ENCODE results near the gene IQCK.

Gene IQCK

GRCh38 chr16:19760356-19761060, 42.4 kb downstream of the IQCK start:
- H3K4me3 ChIP-seq (ENCODE audit: low read depth, low read length) = no peak overlapping the region
- TF ChIP-seq CTCF (IDR thresholded peaks at IDR 0.05; ENCODE audit: low read depth, low read length) = no peak

GRCh38 chr16:19765860-19766553, 47.9 kb downstream of the IQCK start:
- no peaks in the 10 kb centered on the region for H3K9me3 ChIP-seq
- no peak for DNase-seq
- H3K27me3 ChIP-seq = no peaks in the 10 kb centered on the region
- no peak for TF ChIP-seq CTCF (IDR thresholded peaks at IDR 0.05; ENCODE audit: low read depth, low read length)
- no peaks in the 10 kb centered on the region for H3K4me1 ChIP-seq
- no peaks in the 10 kb centered on the region for H3K36me3 ChIP-seq
- H3K4me3 ChIP-seq (ENCODE audit: low read depth, low read length) = no peak overlapping the region

More at GRCh38 chr16:19760356-19761060, 42.4 kb downstream of the IQCK start:
- Histone ChIP-seq H3K4me1 (no peaks in the 10 kb centered on the region), H3K9me3 (no peaks in the 10 kb centered on the region), H3K36me3 (no peaks in the 10 kb centered on the region), H3K27me3 (no peaks in the 10 kb centered on the region)
- no peak for DNase-seq

GRCh38 chr16:19766554-19766884, 48.4 kb downstream of the IQCK start:
- no peak for DNase-seq
- H3K4me3 ChIP-seq (ENCODE audit: low read depth, low read length) = no peak overlapping the region
- TF ChIP-seq CTCF (IDR thresholded peaks at IDR 0.05; ENCODE audit: low read depth, low read length) = no peak
- no peaks in the 10 kb centered on the region for H3K9me3 ChIP-seq
- no peaks in the 10 kb centered on the region for H3K4me1 ChIP-seq
- H3K36me3 ChIP-seq = no peaks in the 10 kb centered on the region
- H3K27me3 ChIP-seq = no peaks in the 10 kb centered on the region

GRCh38 chr16:19766988-19767387, 48.9 kb downstream of the IQCK start:
- no peaks in the 10 kb centered on the region for H3K27me3 ChIP-seq
- no peak overlapping the region for H3K4me3 ChIP-seq (ENCODE audit: low read depth, low read length)
- no peaks in the 10 kb centered on the region for H3K36me3 ChIP-seq
- H3K4me1 ChIP-seq = no peaks in the 10 kb centered on the region
- DNase-seq = no peak
- TF ChIP-seq CTCF (IDR thresholded peaks at IDR 0.05; ENCODE audit: low read depth, low read length) = no peak
- no peaks in the 10 kb centered on the region for H3K9me3 ChIP-seq

GRCh38 chr16:19767497-19767896, 49.4 kb downstream of the IQCK start:
- no peaks in the 10 kb centered on the region for H3K4me1 ChIP-seq
- no peak overlapping the region for H3K4me3 ChIP-seq (ENCODE audit: low read depth, low read length)
- TF ChIP-seq CTCF (IDR thresholded peaks at IDR 0.05; ENCODE audit: low read depth, low read length) = no peak
- no peak for DNase-seq
- no peaks in the 10 kb centered on the region for H3K9me3 ChIP-seq
- no peaks in the 10 kb centered on the region for H3K27me3 ChIP-seq
- H3K36me3 ChIP-seq = no peaks in the 10 kb centered on the region

- DNase-seq = no peak
- Histone ChIP-seq H3K27me3 (no peaks in the 10 kb centered on the region), H3K4me3 (ENCODE audit: low read depth, low read length) (no peak overlapping the region), H3K9me3 (no peaks in the 10 kb centered on the region), H3K4me1 (no peaks in the 10 kb centered on the region), H3K36me3 (no peaks in the 10 kb centered on the region)
- TF ChIP-seq CTCF (IDR thresholded peaks at IDR 0.05; ENCODE audit: low read depth, low read length) = no peak
Measured at GRCh38 chr16:19769239-19769638, 51.2 kb downstream of the IQCK start.

All from BE2C (cell line).